ENCODE measurements around the gene ZNF558. TPM values are rescaled to one million over a fixed set of nuclear protein-coding genes. Genes with fewer than 3 reads are reported as not detected.

Gene ZNF558
- total RNA-seq (2022; extraction: Qiagen RNA extraction; ENCODE audit: low read depth), result 4.6 to 7.4 TPM (median 7.0 TPM) in 5 replicates

DNA sequence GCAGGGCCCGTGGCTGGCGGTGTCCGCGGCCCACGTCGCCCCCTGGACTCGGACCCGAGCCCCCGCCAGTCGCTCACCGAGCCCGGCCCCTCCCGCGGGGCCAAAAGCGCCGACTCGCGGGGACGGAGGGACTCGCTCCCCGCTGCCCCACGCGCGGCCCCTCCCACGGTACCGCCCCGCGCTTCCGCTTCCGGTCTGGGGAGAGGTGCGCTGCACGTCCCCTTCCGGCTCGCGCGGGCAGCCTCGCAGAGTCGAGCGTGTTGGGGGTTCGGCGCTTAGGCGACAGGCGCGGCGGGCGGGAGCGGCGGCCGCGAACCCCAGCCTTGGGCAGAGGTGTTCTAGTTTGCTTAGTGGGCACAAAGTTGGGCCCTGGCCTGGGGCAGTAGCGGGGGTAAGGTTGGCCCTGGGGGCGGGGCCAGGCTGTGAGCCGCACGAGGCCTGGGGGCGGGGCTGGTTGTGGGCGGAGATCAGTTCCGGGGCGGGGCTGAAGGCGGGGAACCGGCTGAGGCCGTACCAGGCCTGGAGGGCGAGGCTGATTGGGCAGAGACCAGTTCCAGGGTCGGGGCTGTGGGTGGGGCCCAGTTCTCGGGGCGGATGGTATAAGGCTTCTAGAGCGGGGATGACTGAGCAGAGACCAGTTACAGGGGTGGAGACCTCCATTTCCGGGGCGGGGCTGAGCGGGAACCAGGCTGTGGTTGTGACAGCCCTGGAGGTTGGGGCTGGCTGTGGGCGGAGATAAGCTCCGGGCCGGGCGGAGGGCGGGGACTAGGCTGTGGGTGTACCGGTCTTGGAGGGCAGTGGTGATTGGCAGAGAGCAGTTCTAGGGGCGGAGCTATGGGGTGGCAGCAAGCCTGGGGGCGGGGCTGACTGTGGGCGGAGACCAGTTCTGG is at the start of gene ZNF558, which contains the start of gene MBD3L1:
Gene ZNF558, minus strand, starts transcription at position 173 of the 890 bp plus-strand sequence. CDS start 9,645 bp downstream, outside the sequence.
Gene MBD3L1, plus strand, starts transcription at position 246 of the 890 bp plus-strand sequence. CDS start 10,302 bp downstream, outside the sequence.

Other genes with a start within 250 kb of the ZNF558 start
- 10.7 to 19.6 TPM (median 15.0 TPM) in 5 replicates for gene ADAMTS10, start 221.6 kb downstream of the ZNF558 start, total RNA-seq (2022; extraction: Qiagen RNA extraction; ENCODE audit: low read depth)
- not detected in 5 replicates for gene NFILZ, start 201.7 kb downstream of the ZNF558 start, total RNA-seq (2022; extraction: Qiagen RNA extraction; ENCODE audit: low read depth)
- not detected in 5 replicates for gene ACTL9, start 133.5 kb downstream of the ZNF558 start, total RNA-seq (2022; extraction: Qiagen RNA extraction; ENCODE audit: low read depth)
- not detected in 5 replicates for gene OR2Z1, start 110.7 kb downstream of the ZNF558 start, total RNA-seq (2022; extraction: Qiagen RNA extraction; ENCODE audit: low read depth)
- gene MBD3L1, start 73 bp upstream of the ZNF558 start, total RNA-seq (2022; extraction: Qiagen RNA extraction; ENCODE audit: low read depth), result not detected in 5 replicates
- gene MUC16, start 178.1 kb upstream of the ZNF558 start, total RNA-seq (2022; extraction: Qiagen RNA extraction; ENCODE audit: low read depth), result 0.02 to 0.06 TPM (median 0.03 TPM) in 4 of 5 replicates, not detected in the other